ENCODE results near the gene EIF2D.

GRCh38 chr1:206660136-206660535, 47.9 kb upstream of the EIF2D start:
- no peak for TF ChIP-seq YY1 (IDR thresholded peaks at IDR 0.05; ENCODE audit: low read depth, low read length)
- no peak for TF ChIP-seq CTCF (IDR thresholded peaks at IDR 0.05; ENCODE audit: control extremely low read depth in 1 of 3, insufficient read depth in 1 of 3, low read depth in 1 of 3, low read length in 3 of 3)
- TF ChIP-seq POLR2AphosphoS5 (IDR thresholded peaks at IDR 0.05; ENCODE audit: low read depth, low read length): no peak
- no peak for TF ChIP-seq RXRA (IDR thresholded peaks at IDR 0.05; ENCODE audit: insufficient read depth, low read depth, low read length)
- TF ChIP-seq TCF12 (IDR thresholded peaks at IDR 0.05; ENCODE audit: low read depth, low read length): no peak
- no peak for TF ChIP-seq CREB1 (IDR thresholded peaks at IDR 0.05)
- TF ChIP-seq RAD21 (IDR thresholded peaks at IDR 0.05 in 1 of 2, conservative IDR thresholded peaks at IDR 0.05 in 1 of 2; ENCODE audit: low read depth in 2 of 2, low read length in 2 of 2): no peak
- no peak for TF ChIP-seq BACH1 (IDR thresholded peaks at IDR 0.05; ENCODE audit: low read length)
- TF ChIP-seq ZNF274 (IDR thresholded peaks at IDR 0.05; ENCODE audit: borderline replicate concordance, extremely low read depth, low read length): no peak
- TF ChIP-seq KDM1A (IDR thresholded peaks at IDR 0.05; ENCODE audit: borderline replicate concordance, low read length): no peak
- no peak for TF ChIP-seq POLR2A (IDR thresholded peaks at IDR 0.05; ENCODE audit: control extremely low read depth in 1 of 2, low read depth in 2 of 2, low read length in 2 of 2)
- no peak for TF ChIP-seq SP1 (IDR thresholded peaks at IDR 0.05; ENCODE audit: low read depth, low read length)
- no peak for TF ChIP-seq EZH2 (IDR thresholded peaks at IDR 0.05; ENCODE audit: low read depth, low read length, severe bottlenecking)
- TF ChIP-seq CHD2 (IDR thresholded peaks at IDR 0.05; ENCODE audit: low read length): no peak

Measured in H1 (cell line).